GM19239 (cell line): ENCODE data around the gene TAP1.
A peak's percentile ranks its signal among the peaks of the same experiment; 100 is the strongest.
"Not testable (repeated sequence)": the region's sequence is repeated elsewhere in the genome, so short reads cannot be mapped to it uniquely, and the experiment has no call there.

Experiments
- DNase-seq: peaks from one replicate; pipeline ENCODE4 v3.0.0; 2011; ENCODE audit warnings: low spot score; ENCODE audit not compliant: insufficient read length
- FAIRE-seq: peaks from 2 replicates; lab custom pipeline; 2011; peaks lifted over from hg19 to GRCh38; lab: Jason Lieb, UNC

The TAP1 gene

GRCh38 chr6:32853541-32854375, at the start of gene TAP1, which contains the start of gene PSMB9:
Gene TAP1, minus strand, starts transcription at chr6:32853704. Its CDS starts 68 bp downstream, at chr6:32853636.
Gene PSMB9, plus strand, starts transcription at chr6:32854192. Its CDS starts 38 bp downstream, at chr6:32854230.
- FAIRE-seq, result no peak
- peak; percentile 78 for DNase-seq

- no peak for FAIRE-seq
Observed at GRCh38 chr6:32895006-32895345, 41.5 kb upstream of the TAP1 start.

GRCh38 chr6:32894085-32895005, 40.8 kb upstream of the TAP1 start:
- DNase-seq (peak; percentile 86), FAIRE-seq (peak; percentile 95)

More at GRCh38 chr6:32895006-32895345, 41.5 kb upstream of the TAP1 start:
- DNase-seq, result no peak

- FAIRE-seq (no peak), DNase-seq (no peak)
Observed at GRCh38 chr6:32890831-32891230, 37.3 kb upstream of the TAP1 start.

DNA sequence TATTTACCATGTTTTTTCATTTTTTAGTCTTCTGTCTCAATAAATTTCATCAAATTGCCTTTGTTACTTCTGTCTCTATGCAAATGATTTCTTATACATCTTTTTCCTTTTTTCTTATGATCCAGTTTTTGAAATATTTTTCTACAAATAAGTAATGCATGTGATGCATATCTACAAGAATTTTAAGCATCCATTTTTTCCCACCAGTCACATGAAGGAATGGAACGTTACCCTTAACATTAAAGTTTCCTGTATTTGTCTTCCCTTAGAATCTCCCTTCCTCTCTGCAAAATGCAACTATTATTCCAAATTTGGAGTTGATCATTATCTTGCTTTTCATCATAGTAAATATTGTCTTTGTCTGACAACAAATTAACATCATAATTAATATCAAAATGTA, 36.0 kb upstream of the TAP1 start:
- DNase-seq (no peak), FAIRE-seq (no peak)

GRCh38 chr6:32888576-32888975, 35.1 kb upstream of the TAP1 start:
- DNase-seq (no peak), FAIRE-seq (no peak)

GRCh38 chr6:32887616-32888015, 34.1 kb upstream of the TAP1 start:
- DNase-seq, result no peak
- FAIRE-seq, result no peak

DNA sequence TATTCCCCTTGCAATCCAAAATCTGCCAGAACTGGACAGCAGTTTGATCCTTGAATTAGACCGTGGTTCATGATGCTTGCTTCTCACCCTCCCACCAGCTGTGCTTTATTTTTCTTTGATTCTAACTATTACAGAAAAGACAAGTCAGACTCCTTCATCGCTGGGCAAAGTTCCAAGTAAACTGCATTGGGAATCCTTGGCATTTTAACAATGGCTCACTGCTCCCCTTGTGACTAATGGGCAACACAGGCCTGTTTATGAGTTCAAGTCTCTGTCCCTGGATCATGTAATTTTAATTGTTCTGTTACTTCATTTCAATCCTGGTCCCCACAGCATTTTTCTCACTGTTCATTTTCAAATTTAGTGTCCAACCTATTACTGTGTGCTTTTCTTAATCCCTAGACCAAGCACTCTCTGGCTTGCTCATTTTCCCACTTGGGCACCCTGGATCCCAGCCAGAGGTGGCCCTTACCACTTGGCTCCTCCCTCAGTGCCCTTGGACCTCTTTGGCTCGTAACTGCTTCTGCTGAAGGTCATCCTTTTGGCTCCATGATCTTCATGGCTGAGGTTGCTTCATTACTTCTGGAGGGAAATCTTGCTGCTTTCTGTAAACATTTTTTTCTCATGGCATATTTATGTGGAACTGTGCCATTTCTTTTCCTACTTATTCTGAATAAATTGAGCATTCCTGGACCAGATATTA, 33.3 kb upstream of the TAP1 start:
- no peak for FAIRE-seq
- DNase-seq, result no peak

DNA sequence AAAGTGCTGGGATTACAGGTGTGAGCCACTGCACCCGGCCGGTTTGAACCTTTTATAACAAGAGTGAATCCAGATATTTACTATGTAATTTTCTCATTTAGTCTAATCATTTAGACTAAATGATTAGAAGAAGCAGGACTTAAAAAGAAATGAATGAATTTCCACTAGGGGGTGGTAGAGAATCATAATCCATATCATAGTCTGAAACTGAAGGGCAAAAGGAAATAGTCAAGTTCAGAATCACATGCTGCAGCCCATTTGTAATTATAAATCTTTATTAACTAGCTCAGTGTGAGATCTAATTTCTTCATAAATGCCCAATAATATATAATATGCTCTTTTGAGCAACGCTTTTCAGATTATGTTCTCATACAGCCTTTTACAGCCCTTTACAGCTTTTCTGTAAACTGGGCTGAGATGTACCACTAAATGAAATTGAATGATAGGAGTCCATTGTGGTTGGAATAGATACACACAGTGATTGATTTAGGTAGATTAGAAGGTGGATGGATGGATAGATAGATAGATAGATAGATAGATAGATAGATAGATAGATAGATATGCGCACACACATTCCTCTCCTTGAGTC, 32.3 kb upstream of the TAP1 start:
- peak; percentile 22 for DNase-seq
- peak; percentile 58 for FAIRE-seq

- DNase-seq, result no peak
- no peak for FAIRE-seq
Observed at GRCh38 chr6:32883789-32884188, 30.3 kb upstream of the TAP1 start.

- no peak for DNase-seq
- FAIRE-seq, result no peak
Observed at GRCh38 chr6:32882879-32883250, 29.4 kb upstream of the TAP1 start.

DNA sequence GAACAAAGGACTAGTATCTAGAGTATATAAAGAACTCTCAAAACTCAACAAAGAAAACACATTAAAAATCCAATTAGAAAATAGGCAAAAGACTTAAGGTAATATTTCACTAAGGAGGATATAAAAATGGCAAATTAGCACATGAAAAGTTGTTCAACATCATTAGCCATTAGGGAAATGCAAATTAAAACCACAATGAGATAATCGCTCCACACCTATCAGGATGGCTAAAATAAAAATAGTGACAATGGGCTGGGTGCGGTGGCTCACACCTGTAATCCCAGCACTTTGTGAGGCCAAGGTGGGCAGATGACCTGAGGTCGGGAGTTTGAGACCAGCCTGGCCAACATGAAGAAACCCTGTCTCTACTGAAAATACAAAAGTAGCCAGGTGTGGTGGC, 27.5 kb upstream of the TAP1 start:
- DNase-seq, result not testable (repeated sequence)
- FAIRE-seq, result peak; percentile 18

- FAIRE-seq, result no peak
- no peak for DNase-seq
Observed at GRCh38 chr6:32879691-32880090, 26.2 kb upstream of the TAP1 start.

DNA sequence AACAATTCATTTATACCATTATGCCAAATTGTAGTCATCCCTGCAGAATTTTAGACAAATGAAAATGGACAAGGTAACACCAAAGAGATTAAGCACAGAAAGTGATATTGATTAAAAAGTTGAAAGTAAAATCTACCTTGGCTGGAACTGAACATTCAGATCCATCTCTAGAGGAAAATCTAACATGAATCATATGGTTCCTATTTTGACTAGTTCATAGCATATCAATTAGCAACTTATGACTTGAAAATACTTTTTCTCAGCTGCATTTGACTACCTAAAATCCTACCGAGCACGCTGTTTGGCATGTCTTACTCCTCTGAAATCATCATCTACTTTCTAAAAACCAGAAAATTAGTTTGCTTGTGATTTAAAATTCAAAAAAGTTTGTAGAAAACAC, 23.1 kb upstream of the TAP1 start:
- peak; percentile 49 for FAIRE-seq
- DNase-seq, result no peak

DNA sequence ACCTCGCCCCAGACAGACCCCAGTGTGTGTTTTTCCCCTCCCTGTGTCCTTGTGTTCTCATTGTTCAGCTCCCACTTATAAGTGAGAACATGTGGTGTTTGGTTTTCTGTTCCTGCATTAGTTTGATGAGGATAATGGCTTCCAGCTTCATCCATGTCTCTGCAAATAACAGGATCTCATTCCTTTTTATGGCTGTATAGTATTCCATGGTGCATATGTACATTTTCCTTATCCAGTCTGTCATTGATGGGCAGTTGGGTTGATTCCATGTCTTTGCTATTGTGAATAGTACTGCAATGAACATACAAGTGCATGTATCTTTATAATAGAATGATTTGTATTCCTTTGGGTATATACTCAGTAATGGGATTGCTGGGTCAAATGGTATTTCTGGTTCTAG, 20.4 kb upstream of the TAP1 start:
- FAIRE-seq, DNase-seq: not testable (repeated sequence)

DNA sequence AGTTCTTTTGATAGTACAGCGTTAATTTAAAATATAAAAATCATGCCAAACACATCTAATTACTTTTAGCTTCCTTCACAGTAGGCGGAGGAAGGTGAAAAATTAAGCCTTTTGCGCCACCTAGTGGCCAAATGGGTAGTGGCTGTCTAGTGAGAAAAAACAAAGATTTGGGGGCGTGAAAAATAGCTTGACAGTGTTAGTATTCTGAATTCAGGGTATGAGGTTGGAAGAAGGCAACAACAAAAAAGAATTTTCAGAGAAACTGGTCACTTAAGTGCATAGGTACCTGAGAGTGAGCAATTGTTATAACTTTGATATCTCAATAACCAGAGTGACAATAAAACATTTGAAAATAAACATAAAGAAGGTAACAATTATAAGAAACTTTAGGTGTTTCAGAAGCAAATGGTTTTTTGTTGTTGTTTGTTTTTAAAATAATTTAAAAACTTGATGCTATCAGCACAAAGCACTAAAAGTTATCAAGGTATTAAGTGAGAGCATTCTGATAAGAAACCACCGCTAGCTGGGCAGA, 14.8 kb upstream of the TAP1 start:
- FAIRE-seq, result peak; percentile 96
- no peak for DNase-seq

DNA sequence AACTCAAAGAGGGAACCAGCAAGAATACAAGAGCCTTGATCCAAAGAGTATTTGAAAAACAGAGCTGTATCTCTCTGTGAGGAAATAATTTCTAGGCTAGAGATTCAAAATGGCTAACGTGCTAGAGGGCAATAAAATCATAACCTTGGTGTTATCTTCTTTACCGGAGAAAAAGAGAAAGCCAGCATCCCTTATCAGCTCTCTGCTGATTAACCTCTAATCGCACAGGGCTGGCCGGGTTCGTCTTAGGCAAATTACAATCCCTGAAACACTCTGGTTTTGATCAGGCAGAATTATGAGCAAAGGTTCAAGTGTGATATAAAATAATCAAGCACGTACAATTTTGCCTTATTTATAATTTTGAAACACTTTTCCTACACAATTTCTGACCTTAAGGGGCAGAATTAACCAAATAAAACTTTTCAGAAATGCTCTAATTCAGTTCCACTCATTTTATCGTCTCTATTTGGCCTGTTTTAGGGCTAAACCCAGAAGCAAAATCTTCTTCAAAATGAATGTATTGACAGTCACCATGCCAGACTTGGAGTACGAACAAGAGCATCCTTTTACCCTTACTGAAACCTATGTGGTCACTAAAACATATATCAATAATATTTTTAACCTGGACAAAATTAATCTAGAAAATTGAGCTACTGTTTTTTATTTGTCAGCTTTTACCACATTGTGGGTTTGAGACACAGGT, 14.2 kb upstream of the TAP1 start:
- FAIRE-seq (no peak), DNase-seq (no peak)

DNA sequence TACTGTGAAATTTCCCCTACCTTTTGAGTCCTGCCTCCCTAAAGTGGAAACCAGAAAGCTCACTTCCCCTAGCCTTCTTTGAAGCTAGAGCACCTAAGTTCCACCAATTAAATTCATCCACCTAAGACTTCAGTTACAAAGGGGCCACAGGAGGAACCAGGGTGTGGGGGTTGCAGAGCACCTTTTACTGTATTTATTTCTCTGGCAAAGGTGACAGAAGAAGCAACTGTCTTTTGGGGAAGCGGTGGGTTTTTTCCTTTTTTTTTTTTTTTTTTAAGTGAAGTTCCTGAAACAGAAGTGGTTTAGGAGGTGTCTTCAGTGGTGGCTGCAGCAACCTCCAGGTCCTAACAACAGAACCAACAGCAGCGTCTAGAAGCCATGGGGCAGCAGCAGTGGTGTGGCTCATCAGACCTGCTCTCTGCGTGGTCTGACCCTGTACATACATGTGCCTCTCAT, 13.5 kb upstream of the TAP1 start:
- no peak for DNase-seq
- FAIRE-seq, result no peak
